Measurements from ENCODE around the gene ARHGAP32.

GRCh38 chr11:128957202-128957482, 235.0 kb downstream of the ARHGAP32 start:
- TF ChIP-seq EZH2 (IDR thresholded peaks at IDR 0.05; ENCODE audit: insufficient read depth, poor library complexity, severe bottlenecking) = no peak
- TF ChIP-seq EZH2phosphoT487 (IDR thresholded peaks at IDR 0.05; ENCODE audit: insufficient read depth, low read depth) = no peak
